Lung (tissue), 12 donors: ENCODE data around the gene STX4. TPM values are rescaled to one million over a fixed set of nuclear protein-coding genes. Genes with fewer than 3 reads are reported as not detected.

Source experiments
- ATAC-seq: fragments of 200-7000 bp; cut with Tn5 transposase; one replicate; pipeline ENCODE4 v1.9.1; 2020; ENCODE audit warnings: moderate number of reproducible peaks; ENCODE audit not compliant: insufficient read depth, low FRiP score
- DNase-seq, 3 donors: peaks; one replicate each; pipeline ENCODE4 v3.0.0-alpha.2; 2013 to 2017
- H3K27ac ChIP-seq, 2 donors: one replicate each; pipeline ENCODE4 v1.5.1; 2013; ENCODE audit warnings: mild to moderate bottlenecking in 2 of 2, moderate library complexity in 2 of 2, control low read depth in 1 of 2, inconsistent platforms in 1 of 2, low read depth in 1 of 2, low read length in 1 of 2
- H3K27me3 ChIP-seq, 3 donors: one replicate each; pipeline ENCODE4 v1.5.1; 2013; ENCODE audit warnings: low read length in 2 of 3; ENCODE audit not compliant: control insufficient read depth in 3 of 3, insufficient read depth in 3 of 3
- H3K36me3 ChIP-seq, 4 donors: one replicate each; pipeline ENCODE4 v1.5.1; 2013; ENCODE audit warnings: low read length in 4 of 4, mild to moderate bottlenecking in 1 of 4, moderate library complexity in 1 of 4; ENCODE audit not compliant: control insufficient read depth in 4 of 4, insufficient read depth in 4 of 4
- H3K4me1 ChIP-seq, 5 donors: one replicate each; pipeline ENCODE4 v1.5.1; 2013; ENCODE audit warnings: low read length in 5 of 5, mild to moderate bottlenecking in 2 of 5, moderate library complexity in 1 of 5; ENCODE audit not compliant: control insufficient read depth in 5 of 5, insufficient read depth in 5 of 5
- H3K4me3 ChIP-seq: one replicate; pipeline ENCODE4 v1.5.1; 2013; ENCODE audit warnings: mild to moderate bottlenecking, control low read depth, moderate library complexity
- H3K9ac ChIP-seq, 2 donors: one replicate each; pipeline ENCODE4 v1.5.1; 2013; ENCODE audit warnings: low read length in 2 of 2, control low read depth in 1 of 2; ENCODE audit not compliant: insufficient read depth in 1 of 2
- H3K9me3 ChIP-seq, 4 donors: one replicate each; pipeline ENCODE4 v1.5.1; 2013; ENCODE audit warnings: low read length in 3 of 4, mild to moderate bottlenecking in 1 of 4, moderate library complexity in 1 of 4; ENCODE audit not compliant: control insufficient read depth in 4 of 4, insufficient read depth in 3 of 4
- WGBS, 2 donors: extraction: QIAGEN DNeasy Blood & Tissue Kit; methylation state at CpG; one replicate each; pipeline ENCODE4 v1.1.7; 2013; 5-methylcytosine and 5-hydroxymethylcytosine counted together
- polyA plus RNA-seq, 2 donors: library from polyadenylated mRNA; stranded (reverse); fragments of 200-250 nt; gene quantifications; one replicate each; pipeline ENCODE4 v1.2.1, GENCODE V29; 2013
- total RNA-seq, 2 donors: library from RNA; depleted of rRNA in 1 of 2; stranded (reverse); fragments of >200 nt in 1 of 2; gene quantifications; one replicate each; pipeline ENCODE4 v1.2.1, GENCODE V29; 2014 to 2021
- TF ChIP-seq, protein P1 (sequence below): IDR thresholded peaks from 2 replicates; pipeline ENCODE4 v1.5.1; 2012; ENCODE audit warnings: mild to moderate bottlenecking; ENCODE audit errors: control extremely low read depth, extremely low read depth
- donor health status: control.
- donor health status: control.
- donor health status: Bipolar disorder and iron deficiency.
- donor health status: healthy.
- donor health status: DM: yes; HTN: yes; CAD: no.

STX4 gene
- total and polyA plus RNA-seq, 4 donors = 41.6 to 98.3 (median 85.7) TPM

DNA sequence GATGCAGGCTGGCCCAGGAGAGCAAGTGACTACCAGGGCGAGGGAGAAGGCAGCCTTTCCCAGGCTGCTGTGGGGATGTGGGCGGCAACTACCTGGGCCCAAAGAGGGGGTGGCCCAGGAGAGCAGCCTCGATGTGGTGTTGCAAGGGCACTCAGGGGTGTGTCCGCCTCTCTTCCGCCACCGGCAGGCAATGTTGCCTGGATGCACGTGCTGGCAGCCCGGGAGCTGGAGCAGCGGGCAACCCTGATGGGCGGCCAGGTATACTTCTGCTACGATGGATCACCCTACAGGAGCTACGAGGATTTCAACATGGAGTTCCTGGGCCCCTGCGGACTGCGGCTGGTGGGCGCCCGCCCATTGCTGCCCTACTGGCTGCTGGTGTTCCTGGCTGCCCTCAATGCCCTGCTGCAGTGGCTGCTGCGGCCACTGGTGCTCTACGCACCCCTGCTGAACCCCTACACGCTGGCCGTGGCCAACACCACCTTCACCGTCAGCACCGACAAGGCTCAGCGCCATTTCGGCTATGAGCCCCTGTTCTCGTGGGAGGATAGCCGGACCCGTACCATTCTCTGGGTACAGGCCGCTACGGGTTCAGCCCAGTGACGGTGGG lies 45.7 kb upstream of the STX4 start:
- Histone ChIP-seq H3K9ac (no peak overlapping the region), H3K27me3 (peaks cover 0 to 4% (median 0%) of the 10 kb centered on the region in 3 donors)
- no peak for ATAC-seq

DNA sequence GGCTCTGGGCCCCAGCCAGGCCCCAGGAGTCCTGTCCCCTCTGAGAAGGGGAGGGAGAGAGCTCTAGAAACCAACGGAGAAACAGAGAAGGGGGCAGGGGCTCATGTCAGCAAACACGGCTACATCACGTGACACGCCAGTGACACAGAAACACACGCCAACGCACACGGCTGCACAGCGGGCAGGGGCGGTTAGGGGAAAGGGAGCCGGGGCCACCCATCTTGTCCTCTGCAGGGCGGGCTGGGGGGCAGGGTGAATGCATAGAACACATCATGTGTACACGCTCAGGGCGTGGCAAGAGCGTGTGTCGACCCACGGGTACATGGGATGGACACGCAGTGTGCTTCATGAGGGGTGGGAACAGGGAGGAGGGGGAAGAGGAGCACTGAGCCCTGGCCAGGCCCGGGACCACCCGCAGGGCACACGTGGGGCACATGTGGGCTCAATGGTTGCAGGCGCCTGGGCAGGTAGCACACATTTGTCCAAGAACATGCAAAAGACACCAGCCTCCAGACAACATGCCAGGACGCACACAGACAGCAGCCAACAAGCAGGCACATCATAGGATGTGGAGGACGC lies 43.8 kb upstream of the STX4 start:
- no peaks in the 10 kb centered on the region for H3K9me3 ChIP-seq
- no peak overlapping the region for H3K4me3 ChIP-seq
- peaks cover 0 to 2% (median 0%) of the 10 kb centered on the region in 4 donors for H3K36me3 ChIP-seq
- no peak for ATAC-seq
- TF ChIP-seq, protein P1, sequence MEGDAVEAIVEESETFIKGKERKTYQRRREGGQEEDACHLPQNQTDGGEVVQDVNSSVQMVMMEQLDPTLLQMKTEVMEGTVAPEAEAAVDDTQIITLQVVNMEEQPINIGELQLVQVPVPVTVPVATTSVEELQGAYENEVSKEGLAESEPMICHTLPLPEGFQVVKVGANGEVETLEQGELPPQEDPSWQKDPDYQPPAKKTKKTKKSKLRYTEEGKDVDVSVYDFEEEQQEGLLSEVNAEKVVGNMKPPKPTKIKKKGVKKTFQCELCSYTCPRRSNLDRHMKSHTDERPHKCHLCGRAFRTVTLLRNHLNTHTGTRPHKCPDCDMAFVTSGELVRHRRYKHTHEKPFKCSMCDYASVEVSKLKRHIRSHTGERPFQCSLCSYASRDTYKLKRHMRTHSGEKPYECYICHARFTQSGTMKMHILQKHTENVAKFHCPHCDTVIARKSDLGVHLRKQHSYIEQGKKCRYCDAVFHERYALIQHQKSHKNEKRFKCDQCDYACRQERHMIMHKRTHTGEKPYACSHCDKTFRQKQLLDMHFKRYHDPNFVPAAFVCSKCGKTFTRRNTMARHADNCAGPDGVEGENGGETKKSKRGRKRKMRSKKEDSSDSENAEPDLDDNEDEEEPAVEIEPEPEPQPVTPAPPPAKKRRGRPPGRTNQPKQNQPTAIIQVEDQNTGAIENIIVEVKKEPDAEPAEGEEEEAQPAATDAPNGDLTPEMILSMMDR = no peak
- WGBS, 2 donors = 87 to 92% methylated on average over 23 of the region's 23 CpGs
- peaks cover 0 to 8% (median 0%) of the 10 kb centered on the region in 5 donors for H3K4me1 ChIP-seq
- no peak overlapping the region for H3K27ac ChIP-seq
- no peak for DNase-seq
- H3K27me3 ChIP-seq = peaks cover 0 to 4% (median 0%) of the 10 kb centered on the region in 3 donors
- H3K9ac ChIP-seq = no peak overlapping the region

More for the DNA sequence above, 45.7 kb upstream of the STX4 start:
- no peak overlapping the region for H3K4me3 ChIP-seq
- TF ChIP-seq, protein P1 = no peak
- no peak for DNase-seq
- H3K4me1 ChIP-seq = peaks cover 0 to 8% (median 0%) of the 10 kb centered on the region in 5 donors
- no peaks in the 10 kb centered on the region for H3K9me3 ChIP-seq
- 92 to 95% methylated on average over 30 of the region's 30 CpGs for WGBS, 2 donors
- H3K27ac ChIP-seq = no peak overlapping the region
- H3K36me3 ChIP-seq = peaks cover 0 to 14% (median 6%) of the 10 kb centered on the region in 4 donors

DNA sequence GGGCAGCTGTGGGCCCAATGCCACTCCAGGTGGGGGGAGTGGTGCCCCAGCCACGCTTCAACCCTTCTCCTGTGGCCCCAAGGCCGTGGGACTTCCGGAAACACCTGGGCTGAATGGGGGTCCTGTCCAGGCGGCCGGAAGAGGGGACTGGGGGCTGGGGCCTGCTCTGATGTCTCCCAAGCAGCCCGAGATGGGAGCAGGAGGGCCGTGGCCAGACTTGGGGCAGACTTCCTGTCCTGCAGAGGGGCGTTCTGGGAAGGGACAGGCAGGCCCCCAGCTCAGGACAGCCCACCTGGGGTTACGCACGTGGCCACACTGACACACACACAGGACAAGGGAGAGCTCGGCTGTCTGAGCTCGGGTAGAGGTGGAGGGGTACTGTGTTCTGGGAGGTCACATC lies 43.3 kb upstream of the STX4 start:
- ATAC-seq (no peak), DNase-seq (no peak)
- TF ChIP-seq, protein P1 = no peak
- no peaks in the 10 kb centered on the region for H3K9me3 ChIP-seq
- H3K36me3 ChIP-seq = peaks cover 0 to 2% (median 0%) of the 10 kb centered on the region in 4 donors
- 79 to 81% methylated on average over 12 of the region's 12 CpGs for WGBS, 2 donors
- no peak overlapping the region for H3K27ac ChIP-seq
- no peak overlapping the region for H3K4me3 ChIP-seq
- peaks cover 0 to 8% (median 0%) of the 10 kb centered on the region in 5 donors for H3K4me1 ChIP-seq
- H3K9ac ChIP-seq = no peak overlapping the region
- H3K27me3 ChIP-seq = peaks cover 0 to 4% (median 0%) of the 10 kb centered on the region in 3 donors
